CD4-positive, alpha-beta T cell treated with Interleukin-1 beta for 1 hour (primary cell): ENCODE measurements around the gene TSPAN4.
A peak's percentile ranks its signal among the peaks of the same experiment; 100 is the strongest.

ENCODE experiments used
- DNase-seq, 2 donors: peaks; one replicate each; pipeline ENCODE4 v3.0.0-alpha.2; 2020 to 2022

TSPAN4 gene

DNA sequence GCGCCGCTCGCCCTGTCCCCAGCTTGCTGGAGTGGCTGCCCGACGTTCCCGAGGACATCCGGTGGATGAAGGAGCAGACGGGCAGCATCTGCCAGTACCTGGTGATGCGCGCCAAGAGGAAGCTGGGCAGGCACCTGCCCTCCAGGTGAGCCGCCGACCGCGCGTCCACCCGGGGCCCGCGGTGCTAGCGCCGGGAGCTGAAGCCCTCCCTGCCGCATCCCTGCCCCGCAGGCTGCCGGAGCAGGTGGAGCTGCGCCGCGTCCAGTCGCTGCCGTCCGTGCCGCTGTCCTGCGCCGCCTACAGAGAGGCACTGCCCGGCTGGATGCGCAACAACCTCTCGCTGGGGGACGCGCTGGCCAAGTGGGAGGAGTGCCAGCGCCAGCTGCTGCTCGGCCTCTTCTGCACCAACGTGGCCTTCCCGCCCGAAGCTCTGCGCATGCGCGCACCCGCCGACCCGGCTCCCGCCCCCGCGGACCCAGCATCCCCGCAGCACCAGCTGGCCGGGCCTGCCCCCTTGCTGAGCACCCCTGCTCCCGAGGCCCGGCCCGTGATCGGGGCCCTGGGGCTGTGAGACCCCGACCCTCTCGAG is 18.3 kb upstream of the TSPAN4 start:
- no peak for DNase-seq

DNA sequence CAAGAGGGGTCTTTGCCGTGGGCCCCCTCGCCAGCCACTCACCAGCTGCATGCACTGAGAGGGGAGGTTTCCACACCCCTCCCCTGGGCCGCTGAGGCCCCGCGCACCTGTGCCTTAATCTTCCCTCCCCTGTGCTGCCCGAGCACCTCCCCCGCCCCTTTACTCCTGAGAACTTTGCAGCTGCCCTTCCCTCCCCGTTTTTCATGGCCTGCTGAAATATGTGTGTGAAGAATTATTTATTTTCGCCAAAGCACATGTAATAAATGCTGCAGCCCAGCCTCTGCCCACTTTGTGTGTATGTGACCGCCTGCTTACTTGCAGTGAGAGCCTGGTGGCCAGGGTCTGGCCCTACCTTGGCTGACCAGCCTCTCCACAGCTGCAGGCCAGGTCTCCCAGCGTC is 17.7 kb upstream of the TSPAN4 start:
- DNase-seq, result no peak

DNA sequence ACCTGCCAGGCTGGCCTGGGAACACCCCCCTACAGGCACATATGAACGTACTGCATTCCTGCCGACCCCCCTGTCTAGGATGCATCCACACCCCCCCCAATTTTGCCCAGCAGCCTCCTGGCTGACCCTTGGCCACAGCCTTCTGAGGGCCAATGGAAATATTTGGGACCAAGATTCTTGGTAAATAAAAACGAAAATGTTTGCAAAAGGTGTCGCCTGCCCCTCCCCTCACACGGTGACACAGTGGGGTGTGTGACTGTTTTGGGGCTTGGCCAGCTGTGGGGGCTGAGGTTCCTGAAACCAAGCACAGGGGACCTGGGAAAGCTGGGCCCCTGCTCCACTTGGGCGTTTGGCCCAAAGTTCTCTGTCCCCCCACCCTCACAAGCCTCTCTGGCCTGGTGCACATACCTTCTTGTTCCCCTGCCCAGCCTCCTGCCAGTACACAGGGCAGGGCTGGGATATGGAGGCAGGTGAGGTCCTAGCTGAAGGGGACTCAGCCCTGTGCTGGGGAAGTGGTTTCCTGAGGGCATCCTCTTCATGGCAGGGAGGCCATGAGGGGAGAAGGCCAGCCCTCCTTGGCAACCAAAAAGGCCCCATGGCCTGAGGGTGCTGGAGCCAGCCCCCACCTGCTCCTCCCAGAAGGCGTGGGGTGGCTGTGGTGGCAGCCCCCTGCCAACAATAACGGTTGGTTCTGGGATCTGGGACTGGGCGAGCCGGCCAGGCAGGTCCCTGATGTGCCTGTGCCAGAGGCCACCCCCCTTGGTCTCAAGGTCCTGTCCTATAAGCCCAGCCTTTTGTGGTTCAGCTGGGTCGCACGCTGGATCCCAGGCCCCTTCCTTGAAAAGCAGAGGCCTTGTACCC is 17.1 kb upstream of the TSPAN4 start:
- no peak for DNase-seq

GRCh38 chr11:826227-826621 is 16.4 kb upstream of the TSPAN4 start:
- no peak for DNase-seq

GRCh38 chr11:826836-827145 is 15.9 kb upstream of the TSPAN4 start:
- DNase-seq, result no peak

DNA sequence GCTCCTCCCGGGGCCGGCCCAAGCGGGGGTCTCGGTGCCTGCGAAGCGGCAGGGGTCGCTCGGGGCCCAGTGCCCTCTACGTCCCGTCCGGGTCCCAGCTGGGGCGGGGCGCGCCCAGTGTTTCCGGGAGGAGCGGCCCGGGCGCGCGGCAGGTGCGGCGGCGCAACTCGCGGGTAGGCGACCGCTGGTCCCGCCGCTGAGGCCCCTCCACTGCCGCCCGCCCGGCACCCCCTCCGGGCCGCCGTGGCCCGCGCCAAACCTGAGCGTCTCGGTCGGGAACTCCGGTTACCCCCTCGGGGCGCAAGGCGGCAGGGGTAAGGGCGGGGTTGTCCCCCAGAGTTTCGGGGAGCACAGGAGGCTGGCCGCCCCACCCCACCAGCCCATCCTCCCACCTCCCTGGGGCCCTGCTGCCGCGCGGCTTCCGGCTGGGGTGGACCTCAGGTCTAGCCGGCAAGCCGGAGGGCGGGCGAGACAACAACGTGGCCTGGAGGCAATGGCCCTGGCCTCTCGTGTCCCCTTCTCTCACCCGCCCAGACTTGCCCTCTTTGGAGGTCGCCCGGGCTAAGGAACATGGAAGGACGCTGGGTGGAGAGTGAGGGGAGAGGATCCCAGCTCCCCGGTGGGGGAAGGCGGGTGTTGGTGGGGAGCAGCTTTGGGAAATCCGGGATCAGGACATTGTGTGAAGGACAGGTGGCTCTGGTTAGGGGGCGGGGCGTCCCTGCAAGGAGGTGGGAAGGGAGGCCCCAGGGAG is 15.3 kb upstream of the TSPAN4 start:
- no peak for DNase-seq

DNA sequence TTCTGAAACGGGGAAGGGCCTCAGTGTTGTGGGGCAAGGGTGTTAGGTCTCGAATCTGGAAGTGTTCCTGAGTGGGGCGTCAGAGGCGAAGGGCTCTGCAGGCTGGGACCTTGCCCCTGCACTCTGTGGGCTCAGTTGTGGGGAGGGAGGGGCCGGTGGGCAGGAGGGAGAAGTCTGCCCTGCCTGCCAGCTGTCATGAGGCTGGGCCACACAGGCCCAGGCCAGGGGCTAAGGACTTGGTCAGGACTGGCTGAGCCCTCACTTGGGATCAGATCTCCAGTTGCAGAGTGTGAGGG is 14.8 kb upstream of the TSPAN4 start, which contains the start of gene CRACR2B:
TSS of gene CRACR2B (plus strand) at position 23 of the 296 bp plus-strand sequence. CDS start 689 bp downstream, outside the sequence.
- no peak for DNase-seq

- no peak for DNase-seq
These were observed 14.0 kb upstream of the TSPAN4 start for GRCh38 chr11:828506-829175.

- no peak for DNase-seq
These were observed 13.3 kb upstream of the TSPAN4 start for GRCh38 chr11:829176-829846.

GRCh38 chr11:829847-830294 is 12.8 kb upstream of the TSPAN4 start:
- DNase-seq, result no peak

- peak; percentile 66 to 68 for DNase-seq
These were observed 12.1 kb upstream of the TSPAN4 start for GRCh38 chr11:830295-831117.

DNA sequence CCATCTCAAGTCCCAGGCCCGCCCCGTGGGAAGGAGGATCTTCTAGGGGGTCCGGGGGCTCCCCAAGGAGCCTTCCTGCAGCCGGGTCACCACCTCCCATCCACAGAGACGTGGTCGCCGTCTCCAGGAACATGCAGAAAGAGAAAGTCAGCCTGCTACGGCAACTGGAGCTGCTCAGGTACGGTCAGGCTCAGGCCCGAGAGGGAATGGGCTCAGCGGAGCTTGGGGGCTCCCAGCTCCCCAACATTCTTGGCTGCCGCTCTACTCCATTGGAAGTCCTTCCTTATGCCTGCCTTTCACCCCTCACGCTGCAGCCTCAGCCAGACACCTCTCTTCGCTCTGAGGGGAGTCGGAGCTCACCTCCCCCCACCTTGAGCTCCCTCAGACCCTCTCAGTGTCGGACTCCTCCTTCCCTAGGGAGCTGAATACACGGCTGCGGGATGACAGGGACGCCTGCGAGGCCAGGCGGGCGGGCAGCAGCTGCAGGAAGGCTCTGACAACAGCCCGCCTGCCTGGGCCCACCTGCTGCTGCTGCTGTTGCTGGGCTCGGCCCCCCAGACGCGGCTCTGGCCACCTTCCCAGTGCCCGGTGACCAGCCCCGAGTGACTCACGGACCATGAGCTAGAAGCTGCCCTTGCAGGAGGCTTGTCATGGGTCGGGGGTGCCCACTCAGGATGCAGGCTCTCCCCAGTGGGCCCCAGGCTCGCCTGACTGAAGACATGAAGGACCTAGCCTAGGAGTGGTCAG is 11.4 kb upstream of the TSPAN4 start:
- DNase-seq, result no peak

DNA sequence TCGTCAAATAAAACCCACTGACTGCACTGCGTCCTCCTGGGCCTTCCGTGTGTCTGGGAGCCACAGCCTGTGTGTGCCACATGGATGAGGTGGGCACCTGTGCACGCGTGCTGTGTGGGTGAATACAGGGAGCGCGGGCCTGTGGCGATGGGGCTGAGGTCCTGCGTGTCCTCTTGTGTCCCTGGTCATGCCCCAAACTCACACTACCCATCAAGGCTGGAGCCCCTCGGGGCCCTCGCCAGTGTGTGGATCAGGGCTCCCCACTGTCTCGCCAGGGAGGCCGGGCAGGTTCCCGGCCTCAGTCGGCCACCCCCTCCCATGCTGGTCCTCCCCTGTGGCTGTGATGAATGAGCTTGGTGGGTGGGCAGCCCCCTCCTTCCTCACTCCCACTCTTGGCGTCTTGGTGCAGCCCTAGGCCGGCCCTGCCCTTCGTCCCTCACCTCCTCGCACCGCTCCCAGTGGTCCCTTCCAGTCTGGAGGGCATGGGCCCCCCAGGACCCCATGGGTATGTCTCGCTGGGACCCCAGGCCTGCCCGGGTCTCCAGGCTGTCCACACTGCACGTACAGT is 10.6 kb upstream of the TSPAN4 start:
- DNase-seq, result no peak

- DNase-seq, result peak; percentile 40 to 46
These were observed 10.0 kb upstream of the TSPAN4 start, which contains the start of gene CD151 for GRCh38 chr11:832529-833113. Gene CD151 (plus strand): TSS chr11:832952. CDS start chr11:836070, 3,118 bp downstream.

GRCh38 chr11:833114-833791 is 9.4 kb upstream of the TSPAN4 start:
- DNase-seq, result peak; percentile 36 to 40

DNA sequence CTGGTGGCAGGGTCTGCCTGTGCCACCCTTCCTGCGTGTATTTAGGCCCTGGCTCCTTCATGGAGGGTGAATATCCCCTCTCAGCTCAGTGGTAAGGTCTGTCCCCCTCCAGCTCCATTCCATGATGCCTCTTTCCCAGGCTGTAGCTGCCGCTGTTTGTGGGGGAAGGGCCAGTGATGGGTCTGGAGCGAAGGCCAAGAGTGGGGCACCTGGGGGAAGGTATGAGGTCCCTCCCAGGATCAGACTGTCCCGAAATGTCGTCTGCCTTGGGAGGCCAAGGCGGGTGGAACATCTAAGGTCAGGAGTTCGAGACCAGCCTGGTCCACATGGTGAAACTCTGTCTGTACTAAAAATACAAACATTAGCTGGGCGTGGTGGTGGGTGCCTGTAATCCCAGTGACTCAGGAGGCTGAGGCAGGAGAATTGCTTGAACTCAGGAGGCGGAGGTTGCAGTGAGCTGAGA is 8.8 kb upstream of the TSPAN4 start:
- DNase-seq, result no peak

DNA sequence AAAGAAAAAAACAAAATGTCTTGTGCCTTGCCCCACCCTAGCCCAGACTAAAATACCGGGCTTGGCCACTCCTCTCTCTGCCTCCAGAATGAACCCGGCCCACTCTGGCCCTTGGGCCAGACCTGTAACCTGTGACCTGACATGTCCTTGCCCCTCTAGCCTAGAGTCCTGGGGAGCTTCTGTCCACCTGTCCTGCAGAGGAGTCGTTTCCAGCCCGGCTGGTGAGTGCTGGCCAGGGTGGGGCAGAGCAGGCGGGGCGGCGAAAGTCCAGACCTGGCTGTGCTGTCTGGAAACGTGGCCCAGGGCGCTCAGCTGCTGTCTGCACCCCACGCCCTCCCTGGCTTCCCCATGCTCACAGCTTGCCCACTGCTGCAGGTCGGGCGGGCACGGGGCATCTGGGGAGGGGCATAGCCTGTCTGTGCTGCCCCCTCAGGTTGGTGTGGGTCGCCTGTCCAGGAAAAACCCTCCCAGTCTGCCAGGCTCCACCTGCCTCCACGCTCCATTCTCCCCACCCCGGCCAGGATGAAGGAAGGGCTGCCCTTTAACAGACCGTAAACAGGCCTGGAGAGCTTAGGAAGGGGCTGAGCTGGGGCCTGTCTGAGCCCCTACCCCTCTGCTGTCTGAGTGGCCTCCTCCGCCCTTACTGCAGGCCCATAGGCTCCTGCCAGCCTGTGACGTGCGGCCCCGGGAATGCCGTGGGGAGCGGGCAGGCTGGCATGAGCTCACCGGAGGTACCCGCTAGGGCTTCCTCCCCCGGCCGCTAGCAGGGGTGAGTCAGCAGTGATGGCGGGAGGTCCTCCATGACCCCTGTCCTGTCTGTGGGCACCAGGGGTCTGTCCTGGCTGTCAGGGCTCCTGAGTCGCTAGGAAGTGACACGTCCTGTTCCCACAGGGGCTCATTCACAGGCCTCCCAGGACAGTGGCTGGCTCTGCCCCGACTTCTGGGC is 8.0 kb upstream of the TSPAN4 start:
- peak in 1 of 2 donors; percentile 55 for DNase-seq

DNA sequence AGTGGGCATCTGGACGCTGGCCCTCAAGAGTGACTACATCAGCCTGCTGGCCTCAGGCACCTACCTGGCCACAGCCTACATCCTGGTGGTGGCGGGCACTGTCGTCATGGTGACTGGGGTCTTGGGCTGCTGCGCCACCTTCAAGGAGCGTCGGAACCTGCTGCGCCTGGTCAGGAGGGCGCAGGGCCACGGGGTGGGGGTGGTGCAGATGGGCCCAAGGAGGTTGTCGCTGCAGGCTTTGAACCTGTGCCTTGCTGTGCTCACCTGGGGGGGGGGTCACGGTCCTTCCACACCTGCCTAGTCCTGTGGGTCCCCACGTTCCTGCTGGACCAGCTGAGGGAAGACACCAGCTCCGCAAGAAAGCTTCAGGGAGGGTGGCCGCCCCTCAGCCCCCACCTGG is 6.4 kb upstream of the TSPAN4 start:
- no peak for DNase-seq
